ENCODE results near the gene CFAP77.

Gene CFAP77

GRCh38 chr9:132536124-132536523 lies 126.1 kb downstream of the CFAP77 start:
- H3K27me3 ChIP-seq (ENCODE audit: low read length), result no peaks in the 10 kb centered on the region
- peaks cover 5% of the 10 kb centered on the region; the same call in 1 of the 2 replicates for H3K9me3 ChIP-seq (ENCODE audit: insufficient read depth, low read length)
- H3K36me3 ChIP-seq (ENCODE audit: low read length), result no peaks in the 10 kb centered on the region
- H3K9me2 ChIP-seq (replicated peaks; ENCODE audit: insufficient read depth, low read length), result no peaks in the 10 kb centered on the region
- no peaks in the 10 kb centered on the region for H3K79me2 ChIP-seq (ENCODE audit: insufficient read depth, low read length)
- no peaks in the 10 kb centered on the region for H4K20me1 ChIP-seq (ENCODE audit: low read depth, low read length)
- no peak overlapping the region for H3K4me3 ChIP-seq (ENCODE audit: insufficient read depth, low read length, poor library complexity, severe bottlenecking)
- no peak overlapping the region for H3K4me2 ChIP-seq (ENCODE audit: low read depth, low read length, poor library complexity, severe bottlenecking)
- no peak overlapping the region for H2AFZ ChIP-seq (ENCODE audit: low read depth, low read length, severe bottlenecking)
- H3F3A ChIP-seq (ENCODE audit: insufficient read depth), result no peaks in the 10 kb centered on the region
- no peak overlapping the region for H3K27ac ChIP-seq (ENCODE audit: low read depth, low read length)
- no peak overlapping the region for H3K9ac ChIP-seq (ENCODE audit: low read length)
- no peak for TF ChIP-seq EZH2phosphoT487 (conservative IDR thresholded peaks at IDR 0.05; ENCODE audit: low read length)
- TF ChIP-seq, protein P1, sequence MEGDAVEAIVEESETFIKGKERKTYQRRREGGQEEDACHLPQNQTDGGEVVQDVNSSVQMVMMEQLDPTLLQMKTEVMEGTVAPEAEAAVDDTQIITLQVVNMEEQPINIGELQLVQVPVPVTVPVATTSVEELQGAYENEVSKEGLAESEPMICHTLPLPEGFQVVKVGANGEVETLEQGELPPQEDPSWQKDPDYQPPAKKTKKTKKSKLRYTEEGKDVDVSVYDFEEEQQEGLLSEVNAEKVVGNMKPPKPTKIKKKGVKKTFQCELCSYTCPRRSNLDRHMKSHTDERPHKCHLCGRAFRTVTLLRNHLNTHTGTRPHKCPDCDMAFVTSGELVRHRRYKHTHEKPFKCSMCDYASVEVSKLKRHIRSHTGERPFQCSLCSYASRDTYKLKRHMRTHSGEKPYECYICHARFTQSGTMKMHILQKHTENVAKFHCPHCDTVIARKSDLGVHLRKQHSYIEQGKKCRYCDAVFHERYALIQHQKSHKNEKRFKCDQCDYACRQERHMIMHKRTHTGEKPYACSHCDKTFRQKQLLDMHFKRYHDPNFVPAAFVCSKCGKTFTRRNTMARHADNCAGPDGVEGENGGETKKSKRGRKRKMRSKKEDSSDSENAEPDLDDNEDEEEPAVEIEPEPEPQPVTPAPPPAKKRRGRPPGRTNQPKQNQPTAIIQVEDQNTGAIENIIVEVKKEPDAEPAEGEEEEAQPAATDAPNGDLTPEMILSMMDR (IDR thresholded peaks at IDR 0.05; ENCODE audit: insufficient read depth, low read length, poor library complexity, severe bottlenecking), result no peak

DNA sequence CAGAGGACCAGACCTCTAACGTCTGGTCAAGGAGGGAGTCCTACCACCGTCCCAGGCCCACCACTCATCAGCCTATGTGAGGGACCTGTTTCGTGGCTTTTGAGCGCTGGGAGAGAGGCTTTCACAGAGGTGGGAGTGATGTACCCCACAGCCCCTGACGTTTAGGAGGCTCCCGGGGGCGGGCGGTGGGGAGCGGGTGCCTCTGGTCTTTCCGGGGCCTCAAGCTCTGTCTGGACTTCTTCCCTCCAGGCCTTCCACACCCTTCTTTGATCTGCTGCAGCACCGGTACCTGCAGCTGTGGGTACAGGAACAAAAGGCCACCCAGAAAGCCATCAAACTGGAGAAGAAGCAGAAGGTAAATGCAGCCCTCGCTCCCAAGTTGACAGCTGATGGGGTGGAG lies 127.3 kb downstream of the CFAP77 start:
- Histone ChIP-seq H3K9me3 (ENCODE audit: insufficient read depth, low read length) (peaks cover 5% of the 10 kb centered on the region; the same call in 1 of the 2 replicates), H3K27ac (ENCODE audit: low read depth, low read length) (no peak overlapping the region), H3K4me2 (ENCODE audit: low read depth, low read length, poor library complexity, severe bottlenecking) (no peak overlapping the region), H3F3A (ENCODE audit: insufficient read depth) (no peaks in the 10 kb centered on the region), H2AFZ (ENCODE audit: low read depth, low read length, severe bottlenecking) (no peak overlapping the region), H3K9ac (ENCODE audit: low read length) (no peak overlapping the region), H3K4me3 (ENCODE audit: insufficient read depth, low read length, poor library complexity, severe bottlenecking) (no peak overlapping the region), H3K9me2 (replicated peaks; ENCODE audit: insufficient read depth, low read length) (no peaks in the 10 kb centered on the region), H3K79me2 (ENCODE audit: insufficient read depth, low read length) (no peaks in the 10 kb centered on the region), H4K20me1 (ENCODE audit: low read depth, low read length) (no peaks in the 10 kb centered on the region), H3K27me3 (ENCODE audit: low read length) (no peaks in the 10 kb centered on the region), H3K36me3 (ENCODE audit: low read length) (no peaks in the 10 kb centered on the region)
- TF ChIP-seq EZH2phosphoT487 (conservative IDR thresholded peaks at IDR 0.05; ENCODE audit: low read length), result no peak
- TF ChIP-seq, protein P1 (IDR thresholded peaks at IDR 0.05; ENCODE audit: insufficient read depth, low read length, poor library complexity, severe bottlenecking), result no peak

GRCh38 chr9:132538071-132538470 lies 128.1 kb downstream of the CFAP77 start:
- H3F3A ChIP-seq (ENCODE audit: insufficient read depth), result no peaks in the 10 kb centered on the region
- no peaks in the 10 kb centered on the region for H3K9me2 ChIP-seq (replicated peaks; ENCODE audit: insufficient read depth, low read length)
- no peaks in the 10 kb centered on the region for H4K20me1 ChIP-seq (ENCODE audit: low read depth, low read length)
- no peaks in the 10 kb centered on the region for H3K27me3 ChIP-seq (ENCODE audit: low read length)
- TF ChIP-seq EZH2phosphoT487 (conservative IDR thresholded peaks at IDR 0.05; ENCODE audit: low read length), result no peak
- TF ChIP-seq, protein P1 (IDR thresholded peaks at IDR 0.05; ENCODE audit: insufficient read depth, low read length, poor library complexity, severe bottlenecking), result no peak
- no peak overlapping the region for H2AFZ ChIP-seq (ENCODE audit: low read depth, low read length, severe bottlenecking)
- H3K36me3 ChIP-seq (ENCODE audit: low read length), result no peaks in the 10 kb centered on the region
- peaks cover 5% of the 10 kb centered on the region; the same call in 1 of the 2 replicates for H3K9me3 ChIP-seq (ENCODE audit: insufficient read depth, low read length)
- H3K4me3 ChIP-seq (ENCODE audit: insufficient read depth, low read length, poor library complexity, severe bottlenecking), result no peak overlapping the region
- no peaks in the 10 kb centered on the region for H3K79me2 ChIP-seq (ENCODE audit: insufficient read depth, low read length)
- no peak overlapping the region for H3K9ac ChIP-seq (ENCODE audit: low read length)
- H3K27ac ChIP-seq (ENCODE audit: low read depth, low read length), result no peak overlapping the region
- no peak overlapping the region for H3K4me2 ChIP-seq (ENCODE audit: low read depth, low read length, poor library complexity, severe bottlenecking)

Measured in SU-DHL-6 (cell line).